HEK293T (cell line): ENCODE measurements around the gene NMD3.

Experiments used
- CTCF ChIA-PET: fragments of 350-600 bp; formaldehyde crosslinking; extraction: SDS; loops from one replicate; lab custom pipeline; 2021; ENCODE audit warnings: antibody characterized with exemption, inconsistent platforms; lab: Yijun Ruan, JAX
- POLR2A ChIA-PET: fragments of 350-600 bp; formaldehyde crosslinking; extraction: SDS; loops from one replicate; lab custom pipeline; 2020; ENCODE audit warnings: antibody characterized with exemption, inconsistent platforms; lab: Yijun Ruan, JAX
- DNase-seq: peaks from one replicate; pipeline ENCODE4 v3.0.0; 2012; ENCODE audit warnings: mixed read lengths; ENCODE audit errors: extremely low spot score
- ARNT ChIP-seq: fragments of 450-650 bp; IDR thresholded peaks from 2 replicates; pipeline ENCODE4 v1.6.1; 2017; ENCODE audit warnings: mild to moderate bottlenecking
- BHLHE40 ChIP-seq: fragments of 450-650 bp; IDR thresholded peaks from 2 replicates; pipeline ENCODE4 v1.6.1; 2016; ENCODE audit warnings: mild to moderate bottlenecking, moderate library complexity, borderline replicate concordance
- CTBP1 ChIP-seq: fragments of 450-650 bp; IDR thresholded peaks from 2 replicates; pipeline ENCODE4 v1.6.1; 2016; ENCODE audit warnings: borderline replicate concordance
- ELF4 ChIP-seq: fragments of 450-650 bp; IDR thresholded peaks from 2 replicates; pipeline ENCODE4 v1.6.1; 2017; ENCODE audit warnings: antibody characterized with exemption
- FOXA1 ChIP-seq: fragments of 450-650 bp; IDR thresholded peaks from 2 replicates; pipeline ENCODE4 v1.6.1; 2016; ENCODE audit warnings: mild to moderate bottlenecking
- FOXK2 ChIP-seq: fragments of 450-650 bp; IDR thresholded peaks from 2 replicates; pipeline ENCODE4 v1.6.1; 2016; ENCODE audit warnings: mild to moderate bottlenecking
- FOXM1 ChIP-seq: fragments of 450-650 bp; IDR thresholded peaks from 2 replicates; pipeline ENCODE4 v1.6.1; 2017; ENCODE audit warnings: mild to moderate bottlenecking, borderline replicate concordance
- HDGF ChIP-seq: fragments of 450-650 bp; IDR thresholded peaks from 2 replicates; pipeline ENCODE4 v1.6.1; 2017; ENCODE audit warnings: antibody characterized with exemption, borderline replicate concordance
- L3MBTL2 ChIP-seq: fragments of 450-650 bp; conservative IDR thresholded peaks from 2 replicates; pipeline ENCODE4 v1.6.1; 2016; ENCODE audit warnings: mild to moderate bottlenecking
- LEF1 ChIP-seq: fragments of 450-650 bp; IDR thresholded peaks from 2 replicates; pipeline ENCODE4 v1.6.1; 2017; ENCODE audit warnings: mild to moderate bottlenecking, borderline replicate concordance
- NFRKB ChIP-seq: fragments of 450-650 bp; IDR thresholded peaks from 2 replicates; pipeline ENCODE4 v1.6.1; 2016; ENCODE audit warnings: mild to moderate bottlenecking, moderate library complexity
- PKNOX1 ChIP-seq: fragments of 450-650 bp; IDR thresholded peaks from 2 replicates; pipeline ENCODE4 v1.6.1; 2016
- SP1 ChIP-seq: fragments of 450-650 bp; IDR thresholded peaks from 2 replicates; pipeline ENCODE4 v1.6.1; 2017
- SUZ12 ChIP-seq: fragments of 450-650 bp; IDR thresholded peaks from 2 replicates; pipeline ENCODE4 v1.6.1; 2016; ENCODE audit warnings: mild to moderate bottlenecking
- TARDBP ChIP-seq: fragments of 450-650 bp; IDR thresholded peaks from 2 replicates; pipeline ENCODE4 v1.6.1; 2016
- ZNF384 ChIP-seq: fragments of 450-650 bp; IDR thresholded peaks from 2 replicates; pipeline ENCODE4 v1.6.1; 2016

Gene NMD3

GRCh38 chr3:161244538-161244937, 23.4 kb downstream of the NMD3 start:
- ChIA-PET POLR2A (interaction anchor here (1.2 kb wide), 1 partner anchor 23 kb away, joined by 4 read pairs; the partner anchor contains the start of gene NMD3), CTCF (no interaction called here)
- TF ChIP-seq CTBP1: no peak
- no peak for TF ChIP-seq SP1
- TF ChIP-seq ELF4: no peak
- no peak for TF ChIP-seq FOXK2
- no peak for DNase-seq

- POLR2A ChIA-PET: no interaction called here
Observed at GRCh38 chr3:161247049-161247448, 25.9 kb downstream of the NMD3 start.

GRCh38 chr3:161250116-161250515, 29.0 kb downstream of the NMD3 start:
- ChIA-PET POLR2A (no interaction called here), CTCF (no interaction called here)
- no peak for TF ChIP-seq ZNF384
- no peak for DNase-seq

More at GRCh38 chr3:161247049-161247448, 25.9 kb downstream of the NMD3 start:
- TF ChIP-seq LEF1 (no peak), HDGF (no peak), SP1 (no peak), L3MBTL2 (no peak), CTBP1 (no peak), FOXA1 (no peak)
- DNase-seq: no peak
- CTCF ChIA-PET: no interaction called here

- TF ChIP-seq ELF4: no peak
- TF ChIP-seq HDGF: no peak
- no peak for TF ChIP-seq PKNOX1
- TF ChIP-seq NFRKB: no peak
- no peak for TF ChIP-seq FOXA1
- no peak for TF ChIP-seq SP1
- TF ChIP-seq LEF1: no peak
- TF ChIP-seq ARNT: no peak
- TF ChIP-seq CTBP1: no peak
- TF ChIP-seq L3MBTL2: no peak
- no peak for TF ChIP-seq FOXM1
- TF ChIP-seq FOXK2: no peak
- TF ChIP-seq SUZ12: no peak
- TF ChIP-seq TARDBP: no peak
- TF ChIP-seq ZNF384: no peak
- no peak for TF ChIP-seq BHLHE40
- ChIA-PET CTCF (no interaction called here), POLR2A (no interaction called here)
- DNase-seq: no peak
Observed at GRCh38 chr3:161251716-161252115, 30.6 kb downstream of the NMD3 start.

- no peak for DNase-seq
- CTCF ChIA-PET: no interaction called here
- no peak for TF ChIP-seq FOXK2
- no peak for TF ChIP-seq TARDBP
- POLR2A ChIA-PET: no interaction called here
Observed at GRCh38 chr3:161252143-161252542, 31.0 kb downstream of the NMD3 start.

GRCh38 chr3:161253711-161254110, 32.6 kb downstream of the NMD3 start:
- CTCF ChIA-PET: no interaction called here

GRCh38 chr3:161254861-161255260, 33.8 kb downstream of the NMD3 start:
- POLR2A ChIA-PET: no interaction called here
- no peak for DNase-seq
- TF ChIP-seq FOXA1: no peak
- CTCF ChIA-PET: no interaction called here

More at GRCh38 chr3:161253711-161254110, 32.6 kb downstream of the NMD3 start:
- POLR2A ChIA-PET: no interaction called here
- no peak for DNase-seq
- TF ChIP-seq FOXK2 (no peak), ELF4 (no peak), TARDBP (no peak)

GRCh38 chr3:161263057-161263456, 41.9 kb downstream of the NMD3 start:
- no peak for DNase-seq
- ChIA-PET CTCF (no interaction called here), POLR2A (no interaction called here)
- TF ChIP-seq HDGF: no peak
- no peak for TF ChIP-seq SP1
- TF ChIP-seq LEF1: no peak

GRCh38 chr3:161264852-161265251, 43.7 kb downstream of the NMD3 start:
- no peak for DNase-seq

More at GRCh38 chr3:161264852-161265251, 43.7 kb downstream of the NMD3 start:
- no peak for TF ChIP-seq SP1
- TF ChIP-seq FOXM1: no peak
- ChIA-PET CTCF (no interaction called here), POLR2A (no interaction called here)
